Measurements from ENCODE around the gene KDM1B.

The KDM1B gene

GRCh38 chr6:18177286-18177965, 22.2 kb downstream of the KDM1B start:
- H3K4me3 ChIP-seq (ENCODE audit: low read depth, low read length), result no peak overlapping the region
- no peak for DNase-seq (ENCODE audit: low read depth)
- no peak for TF ChIP-seq CTCF (IDR thresholded peaks at IDR 0.05; ENCODE audit: control insufficient read depth, extremely low read depth, insufficient read depth)

GRCh38 chr6:18178960-18179615, 23.9 kb downstream of the KDM1B start:
- DNase-seq (ENCODE audit: low read depth), result no peak
- TF ChIP-seq CTCF (IDR thresholded peaks at IDR 0.05; ENCODE audit: control insufficient read depth, extremely low read depth, insufficient read depth), result no peak
- no peak overlapping the region for H3K4me3 ChIP-seq (ENCODE audit: low read depth, low read length)

- no peak for TF ChIP-seq CTCF (IDR thresholded peaks at IDR 0.05; ENCODE audit: control insufficient read depth, extremely low read depth, insufficient read depth)
Measured at GRCh38 chr6:18179770-18180356, 24.6 kb downstream of the KDM1B start.

GRCh38 chr6:18182568-18182967, 27.3 kb downstream of the KDM1B start:
- DNase-seq (ENCODE audit: low read depth), result no peak
- no peak for TF ChIP-seq CTCF (IDR thresholded peaks at IDR 0.05; ENCODE audit: control insufficient read depth, extremely low read depth, insufficient read depth)
- H3K4me3 ChIP-seq (ENCODE audit: low read depth, low read length), result no peak overlapping the region

More at GRCh38 chr6:18179770-18180356, 24.6 kb downstream of the KDM1B start:
- no peak for DNase-seq (ENCODE audit: low read depth)
- no peak overlapping the region for H3K4me3 ChIP-seq (ENCODE audit: low read depth, low read length)

- peak; percentile 26 for DNase-seq (ENCODE audit: low read depth)
- H3K4me3 ChIP-seq (ENCODE audit: low read depth, low read length), result no peak overlapping the region
- no peak for TF ChIP-seq CTCF (IDR thresholded peaks at IDR 0.05; ENCODE audit: control insufficient read depth, extremely low read depth, insufficient read depth)
Measured at GRCh38 chr6:18183766-18184165, 28.5 kb downstream of the KDM1B start.

- H3K4me3 ChIP-seq (ENCODE audit: low read depth, low read length), result no peak overlapping the region
- DNase-seq (ENCODE audit: low read depth), result no peak
- TF ChIP-seq CTCF (IDR thresholded peaks at IDR 0.05; ENCODE audit: control insufficient read depth, extremely low read depth, insufficient read depth), result no peak
Measured at GRCh38 chr6:18185624-18186023, 30.4 kb downstream of the KDM1B start.

All from LNCaP clone FGC (cell line).